ENCODE results near the gene SNRPA1.

DNA sequence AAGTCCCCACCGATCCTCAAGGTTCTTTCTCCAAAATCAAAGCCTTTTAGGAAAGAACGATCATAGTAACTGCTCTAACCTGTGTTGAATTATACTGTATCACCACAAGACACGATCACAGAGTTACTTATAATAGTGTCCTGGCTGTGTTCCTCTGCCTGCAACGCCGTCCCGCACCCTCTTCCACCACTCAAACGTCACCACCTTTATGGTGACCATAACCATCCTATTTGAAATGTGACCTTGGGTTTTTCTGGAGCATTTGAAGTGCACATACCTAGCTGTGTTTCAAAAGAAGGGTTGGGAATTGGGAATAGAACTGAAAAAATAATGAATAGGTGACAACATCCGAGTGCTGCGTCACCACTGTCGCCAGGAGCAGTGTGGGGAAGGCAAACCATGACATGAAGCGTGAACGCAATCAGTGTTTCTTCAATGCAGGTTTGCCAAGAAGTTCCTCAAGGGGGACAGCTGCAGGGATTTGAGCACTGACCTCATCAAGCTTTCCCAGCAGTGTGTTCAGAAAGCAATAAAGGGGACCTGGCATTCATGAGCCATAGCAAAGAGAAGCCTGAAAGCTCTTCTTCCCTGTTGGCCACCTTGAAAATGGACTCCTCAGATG is 17.0 kb downstream of the SNRPA1 start:
- TF ChIP-seq POLR2A (IDR thresholded peaks at IDR 0.05), result no peak
- TF ChIP-seq, protein P1, sequence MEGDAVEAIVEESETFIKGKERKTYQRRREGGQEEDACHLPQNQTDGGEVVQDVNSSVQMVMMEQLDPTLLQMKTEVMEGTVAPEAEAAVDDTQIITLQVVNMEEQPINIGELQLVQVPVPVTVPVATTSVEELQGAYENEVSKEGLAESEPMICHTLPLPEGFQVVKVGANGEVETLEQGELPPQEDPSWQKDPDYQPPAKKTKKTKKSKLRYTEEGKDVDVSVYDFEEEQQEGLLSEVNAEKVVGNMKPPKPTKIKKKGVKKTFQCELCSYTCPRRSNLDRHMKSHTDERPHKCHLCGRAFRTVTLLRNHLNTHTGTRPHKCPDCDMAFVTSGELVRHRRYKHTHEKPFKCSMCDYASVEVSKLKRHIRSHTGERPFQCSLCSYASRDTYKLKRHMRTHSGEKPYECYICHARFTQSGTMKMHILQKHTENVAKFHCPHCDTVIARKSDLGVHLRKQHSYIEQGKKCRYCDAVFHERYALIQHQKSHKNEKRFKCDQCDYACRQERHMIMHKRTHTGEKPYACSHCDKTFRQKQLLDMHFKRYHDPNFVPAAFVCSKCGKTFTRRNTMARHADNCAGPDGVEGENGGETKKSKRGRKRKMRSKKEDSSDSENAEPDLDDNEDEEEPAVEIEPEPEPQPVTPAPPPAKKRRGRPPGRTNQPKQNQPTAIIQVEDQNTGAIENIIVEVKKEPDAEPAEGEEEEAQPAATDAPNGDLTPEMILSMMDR (IDR thresholded peaks at IDR 0.05), result no peak

Data from testis (tissue), 2 donors.